T-helper 17 cell (primary cell): Measurements from ENCODE around the gene CEP131. TPM values are rescaled to one million over a fixed set of nuclear protein-coding genes. Genes with fewer than 3 reads are reported as not detected.
A peak's percentile ranks its signal among the peaks of the same experiment; 100 is the strongest.

Experiments used
- ATAC-seq: fragments of 150-1000 bp; cut with Tn5 transposase; 2 replicates; pipeline ENCODE4 v1.10.0; 2021; ENCODE audit warnings: mild to moderate bottlenecking, moderate library complexity
- DNase-seq, 3 donors: peaks; one replicate each; pipeline versions ENCODE4 v3.0.0 to v3.0.0-alpha.2; 2020 to 2021
- H3K9me3 ChIP-seq: one replicate; pipeline ENCODE4 v1.7.0; 2013; ENCODE audit warnings: low read length, mild to moderate bottlenecking; ENCODE audit not compliant: control insufficient read depth, poor library complexity, severe bottlenecking
- H3K27ac Mint-ChIP-seq: one replicate; pipeline ENCODE4 v1.8.0; 2022; ENCODE audit warnings: mild to moderate bottlenecking, moderate library complexity, mixed read lengths
- H3K27me3 Mint-ChIP-seq: one replicate; pipeline ENCODE4 v1.8.0; 2022; ENCODE audit warnings: mixed read lengths
- H3K36me3 Mint-ChIP-seq: one replicate; pipeline ENCODE4 v1.8.0; 2022; ENCODE audit warnings: low read depth, mixed read lengths
- H3K4me1 Mint-ChIP-seq: one replicate; pipeline ENCODE4 v1.8.0; 2022; ENCODE audit warnings: mild to moderate bottlenecking, mixed read lengths
- H3K4me3 Mint-ChIP-seq: one replicate; pipeline ENCODE4 v1.8.0; 2022; ENCODE audit warnings: mild to moderate bottlenecking, moderate library complexity, mixed read lengths
- total RNA-seq, 4 donors: library from RNA in 2 of 4; stranded (reverse) in 2 of 4; gene quantifications; one replicate each; pipeline ENCODE4 v1.2.3 and lab custom pipeline; 2022 to 2026

CEP131 gene
- total RNA-seq, 2 donors from 2014 or later, result 8.2 to 10.5 TPM

DNA sequence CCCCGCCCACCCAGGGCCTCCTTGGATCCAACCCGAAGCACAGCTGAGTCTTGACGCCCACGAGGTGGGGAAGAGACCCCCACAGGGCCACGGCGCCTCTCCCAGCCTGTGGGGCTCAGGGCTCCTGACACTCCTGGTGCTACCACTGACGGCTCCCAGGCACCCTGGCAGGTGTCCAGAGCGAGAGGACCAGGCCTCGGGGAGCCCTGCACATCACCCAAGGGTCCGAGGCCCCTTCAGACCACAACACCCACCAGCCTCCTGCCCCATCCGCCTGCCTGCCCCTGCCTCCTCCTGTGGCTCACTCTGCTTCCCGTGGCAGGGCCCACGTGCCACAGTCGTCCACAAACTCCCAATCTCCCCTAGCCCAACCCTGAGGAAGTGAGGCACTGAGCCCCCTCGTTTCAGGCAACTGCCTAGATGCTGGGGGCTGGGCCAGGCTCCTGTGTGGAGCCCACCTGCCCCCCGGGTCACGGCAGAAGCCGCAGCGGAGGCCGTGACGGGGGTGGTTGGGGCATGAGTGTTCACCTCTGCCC is 28.5 kb downstream of the CEP131 start:
- ATAC-seq (no peak), DNase-seq (peak in 1 of 3 donors; percentile 8)
- Mint-ChIP-seq H3K27ac (no peak overlapping the region), H3K27me3 (no peaks in the 10 kb centered on the region), H3K4me3 (no peak overlapping the region), H3K36me3 (no peaks in the 10 kb centered on the region), H3K4me1 (no peaks in the 10 kb centered on the region)
- no peaks in the 10 kb centered on the region for H3K9me3 ChIP-seq

DNA sequence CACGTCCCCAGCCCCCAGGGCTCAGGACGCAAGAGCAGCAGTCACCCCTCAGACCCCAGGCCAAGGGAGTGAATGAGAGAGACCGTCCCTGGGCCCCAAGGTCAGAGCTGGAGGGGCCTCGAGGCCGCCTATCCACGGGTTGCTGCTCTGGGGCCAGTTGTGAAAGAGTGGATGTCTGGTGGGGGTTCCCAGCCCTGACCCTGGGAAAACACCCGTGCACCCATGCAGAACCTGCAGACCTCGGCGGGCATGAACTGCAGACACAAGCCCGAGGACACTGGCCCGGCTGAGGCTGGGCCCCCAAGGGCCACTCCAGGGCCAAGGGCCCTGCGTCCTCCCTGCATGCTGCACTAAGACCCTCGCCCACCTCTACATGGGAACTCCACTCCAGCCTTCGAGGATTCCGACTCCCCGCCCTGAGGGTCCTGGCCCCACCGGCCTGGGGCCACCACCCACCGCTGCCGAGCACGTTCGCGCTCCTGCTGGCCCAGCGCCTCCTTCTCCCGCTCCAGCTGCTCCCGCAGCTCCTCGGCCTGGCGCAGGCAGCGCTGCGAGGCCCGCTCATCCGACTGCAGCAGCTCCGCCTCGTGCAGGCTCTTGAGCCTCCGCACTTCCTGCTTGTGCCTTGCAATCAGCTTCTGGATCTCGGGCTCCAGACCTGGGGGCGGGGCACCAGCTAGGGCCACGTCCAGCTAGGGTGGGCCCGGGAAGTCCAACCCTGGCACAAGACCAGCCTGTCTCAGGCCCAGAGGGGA is 29.1 kb downstream of the CEP131 start:
- DNase-seq (peak in 1 of 3 donors; percentile 4), ATAC-seq (no peak)
- Mint-ChIP-seq H3K27me3 (no peaks in the 10 kb centered on the region), H3K4me1 (peaks cover 2% of the 10 kb centered on the region), H3K4me3 (no peak overlapping the region), H3K36me3 (no peaks in the 10 kb centered on the region), H3K27ac (no peak overlapping the region)
- H3K9me3 ChIP-seq, result no peaks in the 10 kb centered on the region

DNA sequence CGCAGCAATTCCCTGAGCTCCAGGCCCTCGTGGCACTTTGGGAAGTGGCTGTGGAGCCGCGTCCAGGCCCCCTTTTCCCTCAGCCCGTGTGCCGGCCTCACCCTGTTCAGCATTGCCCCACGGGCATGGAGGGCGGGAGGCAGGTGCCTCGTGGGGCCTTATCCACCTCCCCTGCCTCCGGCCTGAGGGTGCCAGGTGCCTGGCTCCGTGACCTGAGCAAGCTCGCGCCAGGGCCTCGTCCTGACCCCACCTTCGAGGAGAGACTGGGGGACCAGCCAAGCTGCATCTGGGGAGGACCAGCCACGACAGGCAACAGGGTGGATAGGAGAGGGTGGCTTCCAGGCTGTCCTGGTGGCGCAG is 29.7 kb downstream of the CEP131 start:
- Mint-ChIP-seq H3K27me3 (no peaks in the 10 kb centered on the region), H3K36me3 (no peaks in the 10 kb centered on the region), H3K27ac (no peak overlapping the region), H3K4me1 (peaks cover 2% of the 10 kb centered on the region), H3K4me3 (no peak overlapping the region)
- DNase-seq, result peak in 1 of 3 donors; percentile 9
- no peaks in the 10 kb centered on the region for H3K9me3 ChIP-seq
- no peak for ATAC-seq

DNA sequence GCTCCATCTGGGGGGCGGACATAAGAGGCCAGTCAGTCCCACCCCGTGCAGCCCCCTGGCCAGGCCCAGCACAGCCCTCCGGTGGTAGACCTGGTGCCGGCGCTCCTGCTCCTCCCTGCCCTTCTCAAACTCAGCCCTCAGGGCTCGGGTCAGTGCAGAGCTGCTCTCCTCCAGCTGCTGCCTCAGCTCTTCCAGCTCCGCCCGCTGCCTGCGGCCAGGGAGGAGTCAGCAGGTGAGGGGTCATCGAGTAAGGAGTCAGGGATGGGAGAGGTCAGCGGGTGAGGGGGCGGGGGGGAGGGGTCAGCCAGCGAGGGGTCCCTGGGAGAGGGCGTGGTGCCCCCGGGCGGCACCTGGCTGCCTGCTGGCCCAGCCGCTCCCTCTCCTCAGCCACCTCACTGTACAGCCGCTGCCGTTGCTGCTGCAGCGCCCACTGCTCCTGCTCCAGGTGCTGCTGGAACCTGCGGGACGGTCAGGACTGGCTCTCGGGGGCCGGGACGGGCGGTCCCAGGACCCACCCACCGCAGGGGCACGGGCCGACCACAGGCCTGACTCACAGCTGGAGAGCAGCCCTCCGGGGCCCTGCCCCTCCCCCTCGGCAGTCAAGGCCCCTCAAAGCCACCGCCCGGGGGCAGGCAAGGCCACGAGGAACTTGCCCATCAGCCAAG is 30.2 kb downstream of the CEP131 start:
- H3K9me3 ChIP-seq, result no peaks in the 10 kb centered on the region
- H3K4me1 Mint-ChIP-seq, result peaks cover 2% of the 10 kb centered on the region
- H3K27ac Mint-ChIP-seq, result no peak overlapping the region
- H3K36me3 Mint-ChIP-seq, result no peaks in the 10 kb centered on the region
- DNase-seq (no peak), ATAC-seq (no peak)
- no peak overlapping the region for H3K4me3 Mint-ChIP-seq
- H3K27me3 Mint-ChIP-seq, result no peaks in the 10 kb centered on the region

DNA sequence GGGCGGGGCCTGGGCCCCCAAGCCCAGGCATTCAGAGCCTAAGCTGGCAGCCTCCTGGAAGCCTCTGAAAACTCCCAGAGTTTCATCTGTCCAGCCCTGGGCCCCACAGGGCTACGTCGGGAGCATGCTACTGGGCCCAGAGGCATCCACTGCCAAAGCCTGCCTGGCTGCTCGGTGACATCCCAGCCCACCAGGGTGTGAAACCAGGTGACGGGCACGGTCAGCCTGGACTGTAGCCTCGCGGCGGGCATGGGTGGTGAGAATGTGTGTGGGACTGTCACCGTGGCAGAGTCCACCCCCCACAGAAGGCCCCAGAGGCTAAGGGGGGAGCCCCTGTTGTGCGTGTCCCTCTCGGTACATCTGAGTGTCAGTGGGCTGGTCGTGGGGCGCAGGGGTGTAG is 31.1 kb downstream of the CEP131 start:
- no peaks in the 10 kb centered on the region for H3K36me3 Mint-ChIP-seq
- DNase-seq, result no peak
- no peak overlapping the region for H3K4me3 Mint-ChIP-seq
- no peaks in the 10 kb centered on the region for H3K27me3 Mint-ChIP-seq
- no peaks in the 10 kb centered on the region for H3K9me3 ChIP-seq
- ATAC-seq, result no peak
- H3K27ac Mint-ChIP-seq, result no peak overlapping the region
- peaks cover 2% of the 10 kb centered on the region for H3K4me1 Mint-ChIP-seq

DNA sequence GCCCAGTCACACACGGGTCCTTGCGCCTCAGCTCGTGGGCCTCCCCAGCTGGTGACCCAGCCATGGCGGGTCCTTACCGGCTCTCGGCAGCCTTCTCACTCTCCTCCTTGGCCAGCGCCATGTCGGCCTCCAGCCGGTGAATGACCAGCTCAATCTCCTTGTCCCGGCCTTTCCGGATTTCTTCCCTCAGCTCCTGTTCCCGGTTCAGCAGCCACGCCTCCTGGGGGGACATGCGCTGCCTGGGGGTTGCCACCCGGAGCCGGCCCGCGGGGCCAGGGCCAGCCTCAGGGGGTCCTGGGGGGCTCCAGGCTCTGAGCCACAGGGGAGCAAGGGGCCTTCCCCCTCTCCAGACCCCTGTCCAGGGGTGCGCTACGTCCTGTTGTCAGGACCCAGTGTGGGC is 31.6 kb downstream of the CEP131 start:
- Mint-ChIP-seq H3K36me3 (no peaks in the 10 kb centered on the region), H3K27ac (no peak overlapping the region), H3K4me3 (no peak overlapping the region), H3K4me1 (peaks cover 2% of the 10 kb centered on the region), H3K27me3 (no peaks in the 10 kb centered on the region)
- DNase-seq, result no peak
- no peak for ATAC-seq
- no peaks in the 10 kb centered on the region for H3K9me3 ChIP-seq

DNA sequence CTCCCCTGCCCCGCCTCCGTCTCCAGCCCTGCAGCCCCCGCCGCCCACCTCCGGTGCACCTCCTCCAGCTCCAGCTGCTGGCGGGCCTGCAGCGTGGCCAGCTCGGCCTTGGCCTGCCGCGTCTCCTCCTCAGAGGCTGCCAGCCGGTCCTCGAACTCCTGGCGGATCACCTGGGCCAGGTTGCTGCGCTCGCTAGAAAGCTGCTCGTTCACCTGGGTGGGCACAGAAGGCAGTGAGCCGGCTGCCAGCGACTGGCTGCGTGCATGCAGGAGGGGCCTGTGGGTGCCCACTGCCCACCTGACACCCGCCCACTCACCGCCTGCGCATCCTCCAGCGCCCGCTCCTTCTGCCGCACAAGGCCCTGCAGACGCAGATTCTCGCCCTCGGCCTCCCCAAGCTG is 32.2 kb downstream of the CEP131 start:
- ATAC-seq (no peak), DNase-seq (no peak)
- H3K36me3 Mint-ChIP-seq, result no peaks in the 10 kb centered on the region
- no peaks in the 10 kb centered on the region for H3K9me3 ChIP-seq
- no peaks in the 10 kb centered on the region for H3K27me3 Mint-ChIP-seq
- peaks cover 2% of the 10 kb centered on the region for H3K4me1 Mint-ChIP-seq
- H3K27ac Mint-ChIP-seq, result no peak overlapping the region
- H3K4me3 Mint-ChIP-seq, result no peak overlapping the region

DNA sequence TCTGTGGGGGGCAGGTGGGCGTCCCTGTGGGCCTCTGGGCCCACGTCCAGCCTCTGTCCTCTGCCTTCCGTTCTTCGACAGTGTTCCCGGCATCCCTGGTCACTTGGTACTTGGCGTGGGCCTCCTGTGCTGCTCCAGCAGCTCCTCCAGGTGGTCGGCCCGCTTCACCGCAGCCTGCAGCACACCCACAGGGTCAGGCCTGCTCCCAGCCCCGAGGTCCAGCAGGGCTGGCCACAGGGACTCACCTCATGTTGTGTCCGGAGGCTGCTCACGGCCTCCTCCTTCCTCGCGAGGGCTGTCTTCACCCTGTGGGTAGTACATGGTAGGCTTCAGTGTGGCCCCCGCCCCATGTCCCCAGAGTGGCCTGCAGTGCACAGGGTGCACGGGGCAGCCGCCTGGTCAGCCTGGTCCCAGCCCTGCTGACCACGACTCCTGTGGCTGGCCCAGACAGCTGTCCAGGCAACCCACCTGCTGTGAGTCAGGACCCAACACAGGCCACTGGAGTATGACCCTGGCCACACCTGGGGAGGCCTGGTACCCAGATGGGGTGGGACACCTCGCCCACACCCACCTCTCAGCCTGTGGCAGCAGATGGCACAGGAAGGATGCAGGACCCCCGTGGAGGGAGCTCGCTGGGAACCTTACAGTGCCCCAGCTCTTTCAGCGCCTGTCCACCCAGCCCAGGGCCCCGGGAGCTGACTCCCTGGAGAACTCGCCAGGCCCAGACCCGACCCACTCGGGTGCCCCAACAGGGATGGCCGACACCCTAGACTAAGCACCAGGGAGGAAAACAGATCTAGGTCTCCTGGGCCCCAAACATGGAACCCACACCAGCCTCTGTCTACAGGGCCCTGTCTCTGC is 32.9 kb downstream of the CEP131 start:
- no peaks in the 10 kb centered on the region for H3K9me3 ChIP-seq
- H3K4me1 Mint-ChIP-seq, result peaks cover 2% of the 10 kb centered on the region
- no peaks in the 10 kb centered on the region for H3K36me3 Mint-ChIP-seq
- H3K4me3 Mint-ChIP-seq, result no peak overlapping the region
- no peaks in the 10 kb centered on the region for H3K27me3 Mint-ChIP-seq
- no peak for DNase-seq
- H3K27ac Mint-ChIP-seq, result no peak overlapping the region
- no peak for ATAC-seq

DNA sequence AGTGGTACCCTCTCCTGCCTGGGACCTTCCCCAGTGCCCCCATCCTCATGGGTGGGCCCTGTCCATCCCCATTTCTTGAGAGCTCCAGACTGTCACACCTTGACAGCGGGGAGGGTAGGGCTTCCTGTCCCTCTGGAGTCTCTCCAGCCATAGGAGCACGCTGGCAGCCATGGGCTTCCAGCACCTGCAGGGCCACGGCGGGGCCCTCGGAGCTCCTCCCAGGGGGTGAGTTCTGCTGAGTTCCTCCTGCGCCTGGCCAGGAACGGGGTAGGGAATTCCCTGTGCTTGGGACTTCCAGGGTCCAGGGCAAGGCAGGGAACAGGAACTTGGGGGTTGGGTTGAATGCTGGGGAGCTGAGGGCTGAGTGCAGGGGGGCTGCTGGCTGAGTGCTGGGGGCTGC is 33.7 kb downstream of the CEP131 start:
- H3K4me1 Mint-ChIP-seq, result peaks cover 2% of the 10 kb centered on the region
- peaks cover 3% of the 10 kb centered on the region for H3K36me3 Mint-ChIP-seq
- no peaks in the 10 kb centered on the region for H3K27me3 Mint-ChIP-seq
- no peak overlapping the region for H3K27ac Mint-ChIP-seq
- H3K9me3 ChIP-seq, result no peaks in the 10 kb centered on the region
- H3K4me3 Mint-ChIP-seq, result no peak overlapping the region
- ATAC-seq, result no peak
- DNase-seq, result no peak

DNA sequence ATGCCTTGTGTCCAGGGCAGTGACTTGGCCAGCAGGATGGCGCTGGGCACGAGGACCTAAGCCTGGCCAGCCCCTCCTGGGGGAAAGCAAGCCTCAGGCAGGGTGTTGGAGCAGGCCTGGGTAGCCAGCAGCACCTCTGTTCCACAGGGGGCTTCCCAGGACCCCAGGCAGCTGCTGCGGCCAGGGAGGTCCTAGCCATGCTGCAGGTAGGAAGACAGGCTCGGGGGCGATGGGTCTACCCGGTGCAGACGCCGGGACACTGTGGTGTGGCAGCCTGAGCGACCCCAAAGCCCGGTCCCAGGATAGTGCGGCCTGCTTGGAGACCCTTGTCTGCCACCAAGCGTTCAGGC is 34.3 kb downstream of the CEP131 start:
- Mint-ChIP-seq H3K4me3 (no peak overlapping the region), H3K27me3 (no peaks in the 10 kb centered on the region), H3K36me3 (peaks cover 3% of the 10 kb centered on the region), H3K27ac (no peak overlapping the region), H3K4me1 (peaks cover 2% of the 10 kb centered on the region)
- no peak for DNase-seq
- no peak for ATAC-seq
- no peaks in the 10 kb centered on the region for H3K9me3 ChIP-seq

DNA sequence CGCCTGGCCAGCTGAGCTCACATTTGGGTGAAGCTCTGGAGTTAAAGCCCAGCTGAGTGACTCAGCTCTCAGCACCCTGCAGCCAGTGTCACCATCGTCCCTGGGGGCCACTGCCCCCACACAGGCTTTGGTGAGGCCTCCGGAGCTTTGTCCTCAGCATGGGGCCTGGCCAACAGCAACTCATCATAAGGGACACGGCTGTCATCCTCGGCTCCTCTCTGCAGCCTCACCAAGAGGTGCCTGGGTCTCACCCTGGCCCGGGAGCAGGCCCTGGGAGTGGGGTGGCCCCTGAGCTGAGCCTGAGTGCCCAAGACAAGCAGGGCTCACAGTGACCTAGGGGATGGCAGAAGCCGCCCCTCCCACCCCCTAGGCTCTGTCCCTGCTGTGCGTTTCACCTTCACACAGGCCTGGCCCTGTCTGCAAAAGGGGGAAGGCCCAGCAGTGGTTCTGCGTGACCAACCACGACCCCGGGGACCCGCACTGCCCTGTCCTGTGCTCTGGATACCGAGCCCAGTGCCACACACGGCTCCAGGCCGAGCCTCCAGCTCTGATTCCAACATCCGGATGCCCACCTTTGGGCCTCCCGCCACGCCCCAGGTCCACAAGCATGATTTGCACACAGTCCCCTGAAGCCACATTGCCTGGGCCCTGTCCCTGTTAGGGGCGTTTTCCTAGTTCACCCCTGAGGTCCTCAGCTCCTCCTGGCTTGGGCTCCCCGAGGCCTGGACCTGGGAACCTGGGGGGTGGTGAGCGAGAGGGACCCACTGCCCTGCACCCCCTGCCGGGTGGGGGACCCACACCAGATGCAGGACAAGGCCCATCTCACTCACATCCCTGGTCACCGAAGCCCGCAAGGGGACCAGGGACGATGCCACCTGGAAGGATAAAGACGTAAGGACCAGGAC is 34.9 kb downstream of the CEP131 start:
- ATAC-seq, result no peak
- peaks cover 3% of the 10 kb centered on the region for H3K36me3 Mint-ChIP-seq
- H3K27ac Mint-ChIP-seq, result no peak overlapping the region
- no peak overlapping the region for H3K4me3 Mint-ChIP-seq
- no peaks in the 10 kb centered on the region for H3K27me3 Mint-ChIP-seq
- H3K9me3 ChIP-seq, result no peaks in the 10 kb centered on the region
- peaks cover 3% of the 10 kb centered on the region for H3K4me1 Mint-ChIP-seq
- DNase-seq, result no peak

DNA sequence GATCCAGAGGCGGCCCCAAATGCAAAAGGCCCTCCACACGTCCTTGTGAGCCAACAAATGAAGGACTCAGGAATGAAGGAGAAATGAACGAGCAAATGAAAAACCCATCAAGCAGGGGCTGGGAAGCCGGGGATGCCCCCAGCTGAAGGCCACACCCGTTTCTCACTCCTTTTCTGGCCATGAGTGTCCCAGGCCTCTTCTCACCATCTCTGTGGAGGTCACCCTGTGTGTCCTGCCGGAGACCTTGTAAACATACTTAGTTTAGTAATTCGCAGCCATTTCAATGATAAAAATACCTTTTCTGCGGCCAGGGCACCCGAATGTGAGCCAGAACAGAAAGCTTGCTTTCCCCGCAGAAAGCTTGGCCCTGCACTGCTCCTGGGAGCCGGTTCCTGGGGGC is 35.6 kb downstream of the CEP131 start:
- H3K36me3 Mint-ChIP-seq, result peaks cover 3% of the 10 kb centered on the region
- no peak overlapping the region for H3K4me3 Mint-ChIP-seq
- H3K27ac Mint-ChIP-seq, result no peak overlapping the region
- H3K4me1 Mint-ChIP-seq, result peaks cover 4% of the 10 kb centered on the region
- no peak for ATAC-seq
- no peaks in the 10 kb centered on the region for H3K27me3 Mint-ChIP-seq
- no peak for DNase-seq
- no peaks in the 10 kb centered on the region for H3K9me3 ChIP-seq
